Activated T-helper 17 cell treated with anti-CD3 and anti-CD28 coated beads, Interleukin-2, amount 50 U/mL, for 72 hours (primary cell): ENCODE data around the gene EPAS1. TPM values are rescaled to one million over a fixed set of nuclear protein-coding genes. Genes with fewer than 3 reads are reported as not detected.

Experiments
- ATAC-seq: fragments of 150-1000 bp; cut with Tn5 transposase; replicated peaks from 2 replicates; pipeline ENCODE4 v1.10.0; 2021; ENCODE audit warnings: mild to moderate bottlenecking, moderate library complexity
- H3K27ac Mint-ChIP-seq: one replicate; pipeline ENCODE4 v1.8.0; 2022; ENCODE audit warnings: mixed read lengths
- H3K27me3 Mint-ChIP-seq: one replicate; pipeline ENCODE4 v1.8.0; 2022; ENCODE audit warnings: mixed read lengths
- H3K36me3 Mint-ChIP-seq: one replicate; pipeline ENCODE4 v1.8.0; 2022; ENCODE audit warnings: low read depth, mild to moderate bottlenecking, mixed read lengths
- H3K4me1 Mint-ChIP-seq: one replicate; pipeline ENCODE4 v1.8.0; 2022; ENCODE audit warnings: mixed read lengths
- H3K4me3 Mint-ChIP-seq: one replicate; pipeline ENCODE4 v1.8.0; 2022; ENCODE audit warnings: mild to moderate bottlenecking, mixed read lengths
- H3K9me3 Mint-ChIP-seq: one replicate; pipeline ENCODE4 v1.8.0; 2022; ENCODE audit warnings: mixed read lengths
- total RNA-seq, 2 donors: library from RNA; stranded (reverse); gene quantifications; one replicate each; pipeline ENCODE4 v1.2.3, GENCODE V29; 2022

EPAS1 gene
- total RNA-seq, 2 donors from 2014 or later: 53.7 to 210 TPM

- Mint-ChIP-seq H3K27ac (no peak overlapping the region), H3K4me3 (no peak overlapping the region), H3K36me3 (no peaks in the 10 kb centered on the region), H3K4me1 (peaks cover 4% of the 10 kb centered on the region), H3K27me3 (peaks cover 15% of the 10 kb centered on the region), H3K9me3 (no peaks in the 10 kb centered on the region)
- no peak for ATAC-seq
Observed at GRCh38 chr2:46331109-46331766, 34.0 kb downstream of the EPAS1 start.

- H3K4me1 Mint-ChIP-seq: peaks cover 4% of the 10 kb centered on the region
- H3K4me3 Mint-ChIP-seq: no peak overlapping the region
- H3K9me3 Mint-ChIP-seq: no peaks in the 10 kb centered on the region
- H3K36me3 Mint-ChIP-seq: no peaks in the 10 kb centered on the region
- no peak for ATAC-seq
- peaks cover 15% of the 10 kb centered on the region for H3K27me3 Mint-ChIP-seq
- no peak overlapping the region for H3K27ac Mint-ChIP-seq
Observed at GRCh38 chr2:46332686-46333281, 35.6 kb downstream of the EPAS1 start.

- H3K9me3 Mint-ChIP-seq: no peaks in the 10 kb centered on the region
- no peak overlapping the region for H3K27ac Mint-ChIP-seq
- peaks cover 4% of the 10 kb centered on the region for H3K4me1 Mint-ChIP-seq
- H3K27me3 Mint-ChIP-seq: peaks cover 15% of the 10 kb centered on the region
- H3K4me3 Mint-ChIP-seq: no peak overlapping the region
- no peaks in the 10 kb centered on the region for H3K36me3 Mint-ChIP-seq
- no peak for ATAC-seq
Observed at GRCh38 chr2:46333912-46334311, 36.7 kb downstream of the EPAS1 start.

- no peak for ATAC-seq
- no peak overlapping the region for H3K27ac Mint-ChIP-seq
- no peaks in the 10 kb centered on the region for H3K9me3 Mint-ChIP-seq
- no peaks in the 10 kb centered on the region for H3K36me3 Mint-ChIP-seq
- peaks cover 4% of the 10 kb centered on the region for H3K4me1 Mint-ChIP-seq
- no peak overlapping the region for H3K4me3 Mint-ChIP-seq
- peaks cover 15% of the 10 kb centered on the region for H3K27me3 Mint-ChIP-seq
Observed at GRCh38 chr2:46334389-46335271, 37.4 kb downstream of the EPAS1 start.

DNA sequence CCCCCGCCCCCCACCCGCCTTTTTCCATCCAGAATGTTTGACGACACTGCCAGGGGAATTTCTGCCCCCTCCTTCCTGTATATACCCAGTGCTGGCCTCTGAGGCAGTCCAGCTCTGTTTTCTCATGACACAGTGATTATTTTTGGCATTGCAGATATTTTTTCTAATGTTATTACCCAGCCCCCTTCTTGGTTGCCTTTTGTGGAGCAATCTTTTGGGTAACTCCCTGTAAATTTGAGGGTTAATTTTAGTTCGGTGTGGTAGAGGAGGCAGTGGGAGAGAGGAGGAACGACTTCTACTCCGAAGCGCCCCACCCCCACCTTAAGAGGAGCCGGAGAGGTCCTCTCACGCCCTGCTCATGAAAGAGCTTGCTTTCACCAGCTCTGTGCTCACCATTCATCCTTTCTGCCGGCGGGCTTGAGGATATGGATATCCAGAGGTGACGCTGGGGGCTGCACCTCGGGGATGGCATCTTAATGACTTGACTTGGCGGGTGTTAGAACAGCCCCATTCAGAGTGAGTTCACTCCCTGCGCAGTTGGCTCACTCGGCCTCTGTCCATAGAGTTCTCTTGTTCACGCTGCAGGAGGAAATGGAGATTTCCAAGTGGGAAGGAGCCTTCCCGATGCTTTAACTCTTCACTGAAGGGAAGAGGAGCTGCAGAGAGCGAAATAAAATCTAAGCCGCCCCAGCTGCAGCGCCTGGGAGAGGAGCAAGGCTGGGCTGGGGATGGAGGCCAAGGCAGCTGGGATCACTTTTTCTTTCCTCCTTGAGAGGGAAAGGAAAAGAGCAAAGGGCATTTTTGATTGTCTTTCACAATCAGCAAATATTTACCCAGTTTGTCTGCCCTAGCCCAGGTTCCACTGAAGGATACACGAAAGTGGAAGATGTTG is 38.4 kb downstream of the EPAS1 start:
- peaks cover 12% of the 10 kb centered on the region for H3K27me3 Mint-ChIP-seq
- no peak overlapping the region for H3K4me3 Mint-ChIP-seq
- H3K36me3 Mint-ChIP-seq: no peaks in the 10 kb centered on the region
- no peak for ATAC-seq
- peak overlapping the region; percentile 4 for H3K27ac Mint-ChIP-seq
- H3K4me1 Mint-ChIP-seq: peaks cover 4% of the 10 kb centered on the region
- H3K9me3 Mint-ChIP-seq: no peaks in the 10 kb centered on the region

DNA sequence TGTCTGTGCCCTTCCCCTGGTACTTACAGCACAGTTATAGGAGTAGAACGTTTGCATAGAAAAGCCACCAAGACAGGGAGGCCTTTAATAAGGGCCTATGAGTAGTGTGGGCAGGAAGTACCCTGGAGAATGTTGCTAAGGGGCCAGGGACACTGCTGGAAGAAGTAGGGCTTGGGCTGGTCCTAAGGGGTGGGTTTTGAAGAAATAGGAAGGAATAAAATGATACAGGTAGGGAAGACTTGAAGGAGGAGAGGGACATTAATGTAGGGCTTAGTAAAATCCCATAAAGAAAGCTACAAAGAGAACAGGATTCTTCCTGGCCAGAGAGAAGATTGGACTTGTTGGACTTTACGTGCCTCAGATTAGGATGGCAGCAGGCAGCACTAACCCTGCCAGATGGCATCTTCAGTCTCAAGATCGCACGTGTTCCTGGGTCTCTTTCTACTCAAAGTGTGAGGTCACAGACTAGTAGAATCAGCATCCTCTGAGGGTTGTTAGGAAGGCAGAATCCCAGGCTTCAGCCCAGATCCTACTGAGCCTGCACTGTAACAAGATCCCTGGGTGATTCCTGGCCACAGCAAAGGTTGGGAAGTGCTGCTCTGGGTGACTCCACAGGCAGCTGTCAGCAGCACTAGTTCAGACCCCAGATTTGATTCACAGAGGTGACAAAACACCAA is 39.2 kb downstream of the EPAS1 start:
- Mint-ChIP-seq H3K9me3 (no peaks in the 10 kb centered on the region), H3K27me3 (peaks cover 12% of the 10 kb centered on the region), H3K4me1 (peaks cover 4% of the 10 kb centered on the region), H3K4me3 (no peak overlapping the region), H3K36me3 (no peaks in the 10 kb centered on the region), H3K27ac (peak overlapping the region; percentile 4)
- no peak for ATAC-seq

DNA sequence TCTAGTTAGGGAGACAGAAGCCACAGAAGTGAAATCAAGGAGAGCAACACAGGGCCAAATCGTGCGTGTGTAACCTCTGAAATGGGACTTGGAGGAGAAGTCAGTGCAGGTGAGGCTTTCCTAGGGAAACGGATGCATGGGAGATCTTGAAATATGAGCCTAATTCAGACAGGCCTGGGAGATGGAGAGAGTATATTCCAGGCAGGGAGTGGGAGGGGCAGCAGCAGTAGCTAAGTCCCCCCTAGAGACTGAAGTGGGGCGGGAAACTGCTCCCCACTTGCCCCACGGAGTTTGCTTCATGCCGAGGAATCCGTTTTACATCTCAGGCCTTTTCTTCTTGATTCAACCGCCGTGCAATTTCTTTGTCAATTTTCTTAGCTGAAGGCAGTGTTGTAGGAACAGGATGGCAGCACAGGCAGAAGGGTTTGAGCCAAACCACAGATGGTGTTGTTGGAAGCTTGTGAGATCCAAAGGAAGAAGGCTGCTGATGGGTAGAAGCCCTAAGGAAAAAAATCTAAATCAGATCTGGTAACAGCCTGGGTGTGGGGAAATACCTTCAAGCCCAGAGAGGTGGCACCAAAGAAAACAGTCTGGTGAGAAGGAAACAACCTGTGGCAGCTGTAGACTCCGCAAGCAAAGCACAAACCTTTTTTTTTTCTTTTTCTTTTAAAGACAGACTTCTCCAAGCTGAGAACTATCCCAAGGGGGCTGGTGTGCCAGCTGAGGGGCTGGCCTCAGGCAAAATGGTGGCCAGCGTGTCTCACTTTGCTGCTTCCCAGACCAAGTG is 40.2 kb downstream of the EPAS1 start:
- Mint-ChIP-seq H3K36me3 (no peaks in the 10 kb centered on the region), H3K4me3 (no peak overlapping the region), H3K4me1 (peaks cover 4% of the 10 kb centered on the region), H3K9me3 (no peaks in the 10 kb centered on the region), H3K27me3 (peaks cover 12% of the 10 kb centered on the region), H3K27ac (no peak overlapping the region)
- no peak for ATAC-seq

GRCh38 chr2:46338674-46339073 is 41.5 kb downstream of the EPAS1 start:
- Mint-ChIP-seq H3K27me3 (peaks cover 6% of the 10 kb centered on the region), H3K27ac (no peak overlapping the region), H3K4me1 (peaks cover 4% of the 10 kb centered on the region)

GRCh38 chr2:46339200-46339599 is 42.0 kb downstream of the EPAS1 start:
- H3K27me3 Mint-ChIP-seq: peaks cover 4% of the 10 kb centered on the region
- no peaks in the 10 kb centered on the region for H3K36me3 Mint-ChIP-seq
- no peak for ATAC-seq
- H3K4me3 Mint-ChIP-seq: no peak overlapping the region
- no peak overlapping the region for H3K27ac Mint-ChIP-seq
- H3K4me1 Mint-ChIP-seq: peaks cover 4% of the 10 kb centered on the region
- H3K9me3 Mint-ChIP-seq: no peaks in the 10 kb centered on the region

More at GRCh38 chr2:46338674-46339073, 41.5 kb downstream of the EPAS1 start:
- no peaks in the 10 kb centered on the region for H3K36me3 Mint-ChIP-seq
- H3K9me3 Mint-ChIP-seq: no peaks in the 10 kb centered on the region
- H3K4me3 Mint-ChIP-seq: no peak overlapping the region
- no peak for ATAC-seq

- no peak for ATAC-seq
- Mint-ChIP-seq H3K4me3 (no peak overlapping the region), H3K9me3 (no peaks in the 10 kb centered on the region)
Observed at GRCh38 chr2:46339676-46340459, 42.7 kb downstream of the EPAS1 start.

GRCh38 chr2:46340740-46341420 is 43.7 kb downstream of the EPAS1 start:
- no peak overlapping the region for H3K27ac Mint-ChIP-seq
- H3K4me1 Mint-ChIP-seq: no peaks in the 10 kb centered on the region
- H3K9me3 Mint-ChIP-seq: no peaks in the 10 kb centered on the region
- no peak for ATAC-seq
- H3K36me3 Mint-ChIP-seq: no peaks in the 10 kb centered on the region
- peaks cover 3% of the 10 kb centered on the region for H3K27me3 Mint-ChIP-seq
- no peak overlapping the region for H3K4me3 Mint-ChIP-seq

More at GRCh38 chr2:46339676-46340459, 42.7 kb downstream of the EPAS1 start:
- H3K4me1 Mint-ChIP-seq: no peaks in the 10 kb centered on the region
- H3K27ac Mint-ChIP-seq: no peak overlapping the region
- peaks cover 3% of the 10 kb centered on the region for H3K27me3 Mint-ChIP-seq
- H3K36me3 Mint-ChIP-seq: no peaks in the 10 kb centered on the region
